HepG2 (cell line): ENCODE results near the gene DHRS12. TPM values are rescaled to one million over a fixed set of nuclear protein-coding genes. Genes with fewer than 3 reads are reported as not detected.
A peak's percentile ranks its signal among the peaks of the same experiment; 100 is the strongest.

Experiments used
- GABPB1 ChIP-seq: IDR thresholded peaks from 2 replicates; pipeline ENCODE4 v1.6.1; 2016; ENCODE audit warnings: mild to moderate bottlenecking, missing genetic modification reagents, moderate library complexity, missing compliant biosample characterization
- HNRNPL ChIP-seq: fragments of 200-400 bp; formaldehyde crosslinking; IDR thresholded peaks from 2 replicates; pipeline ENCODE4 v1.6.1; 2017; ENCODE audit warnings: mild to moderate bottlenecking, low read depth, low read length
- KDM5B ChIP-seq: sonication (generic); formaldehyde crosslinking; IDR thresholded peaks from 2 replicates; pipeline ENCODE4 v1.4.0; 2020; ENCODE audit warnings: missing genetic modification reagents, mild to moderate bottlenecking, borderline replicate concordance
- KLF16 ChIP-seq, 2 experiments: sonication (generic) in 1 of 2; formaldehyde crosslinking in 1 of 2; IDR thresholded peaks; 2 replicates each; pipeline versions ENCODE4 v1.6.1 to v1.8.0; 2016 to 2023; ENCODE audit warnings: missing genetic modification reagents in 2 of 2, missing compliant biosample characterization in 1 of 2
- NRL ChIP-seq: sonication (generic); formaldehyde crosslinking; IDR thresholded peaks from 2 replicates; pipeline ENCODE4 v1.5.0; 2020; ENCODE audit warnings: missing genetic modification reagents, mild to moderate bottlenecking, moderate library complexity, borderline replicate concordance
- PHB2 ChIP-seq: fragments of 450-650 bp; IDR thresholded peaks from 2 replicates; pipeline ENCODE4 v1.6.1; 2018; ENCODE audit not compliant: partially characterized antibody
- SAFB2 ChIP-seq: sonication (generic); formaldehyde crosslinking; IDR thresholded peaks from 2 replicates; pipeline ENCODE4 v1.5.1; 2020; ENCODE audit warnings: missing genetic modification reagents, low read depth, mild to moderate bottlenecking, borderline replicate concordance
- ZNF383 ChIP-seq: sonication (generic); formaldehyde crosslinking; IDR thresholded peaks from 2 replicates; pipeline ENCODE4 v1.4.0; 2020; ENCODE audit warnings: missing genetic modification reagents, mild to moderate bottlenecking, borderline replicate concordance
- ZNF674 ChIP-seq: sonication (generic); formaldehyde crosslinking; IDR thresholded peaks from 2 replicates; pipeline ENCODE4 v1.5.0; 2020; ENCODE audit warnings: low read depth, mild to moderate bottlenecking, missing genetic modification reagents
- ZNF720 ChIP-seq: sonication (generic); formaldehyde crosslinking; IDR thresholded peaks from 2 replicates; pipeline ENCODE4 v1.4.0; 2020; ENCODE audit warnings: missing genetic modification reagents
- ZNF75D ChIP-seq: sonication (generic); formaldehyde crosslinking; IDR thresholded peaks from 2 replicates; pipeline ENCODE4 v1.8.1; 2023; ENCODE audit warnings: missing genetic modification reagents, mild to moderate bottlenecking, borderline replicate concordance
- polyA plus RNA-seq, 8 experiments: library from polyadenylated mRNA; depleted of rRNA in 3 of 8; stranded (reverse) in 7 of 8; unstranded in 1 of 8; fragments of >200 nt; fragmentation: Illumina TruSeq in 4 of 8; extraction: Trizol in 4 of 8; gene quantifications; 2 replicates each; pipeline versions ENCODE4 v1.2.1 to v1.2.3, GENCODE V29; 2011 to 2016; ENCODE audit warnings: low read depth in 4 of 8, missing spikeins in 1 of 8, mixed read lengths in 1 of 8; ENCODE audit not compliant: insufficient read depth in 1 of 8
- total RNA-seq, 5 experiments: library from RNA; depleted of rRNA; stranded (reverse); fragments of >200 nt; fragmentation: Illumina TruSeq; extraction: Trizol; gene quantifications; 2 replicates each; pipeline ENCODE4 v1.2.3, GENCODE V29; 2016; ENCODE audit warnings: low read depth in 1 of 5
- TF ChIP-seq, protein P1 (sequence below): sonication (generic); formaldehyde crosslinking; IDR thresholded peaks from 2 replicates; pipeline ENCODE4 v1.4.0; 2020; ENCODE audit warnings: missing genetic modification reagents
- TF ChIP-seq, protein P2 (sequence below): sonication (generic); formaldehyde crosslinking; IDR thresholded peaks from 2 replicates; pipeline ENCODE4 v1.5.1; 2020; ENCODE audit warnings: mild to moderate bottlenecking, moderate library complexity, missing genetic modification reagents
- TF ChIP-seq, protein P3 (sequence below): IDR thresholded peaks from 2 replicates; pipeline ENCODE4 v1.6.1; 2016; ENCODE audit warnings: low read depth
- TF ChIP-seq, protein P4 (sequence below): sonication (generic); formaldehyde crosslinking; IDR thresholded peaks from 2 replicates; pipeline ENCODE4 v1.5.0; 2020; ENCODE audit warnings: mild to moderate bottlenecking, missing genetic modification reagents, borderline replicate concordance
- TF ChIP-seq, protein P5 (sequence below): sonication (generic); formaldehyde crosslinking; conservative IDR thresholded peaks from 2 replicates; pipeline ENCODE4 v1.4.0; 2020; ENCODE audit warnings: missing genetic modification reagents

The DHRS12 gene
- total and polyA plus RNA-seq, 2 of the 13 experiments (the other 11 are each of a cell fraction or from before 2014, with no cell fraction given), result 7.2 to 8.4 TPM

DNA sequence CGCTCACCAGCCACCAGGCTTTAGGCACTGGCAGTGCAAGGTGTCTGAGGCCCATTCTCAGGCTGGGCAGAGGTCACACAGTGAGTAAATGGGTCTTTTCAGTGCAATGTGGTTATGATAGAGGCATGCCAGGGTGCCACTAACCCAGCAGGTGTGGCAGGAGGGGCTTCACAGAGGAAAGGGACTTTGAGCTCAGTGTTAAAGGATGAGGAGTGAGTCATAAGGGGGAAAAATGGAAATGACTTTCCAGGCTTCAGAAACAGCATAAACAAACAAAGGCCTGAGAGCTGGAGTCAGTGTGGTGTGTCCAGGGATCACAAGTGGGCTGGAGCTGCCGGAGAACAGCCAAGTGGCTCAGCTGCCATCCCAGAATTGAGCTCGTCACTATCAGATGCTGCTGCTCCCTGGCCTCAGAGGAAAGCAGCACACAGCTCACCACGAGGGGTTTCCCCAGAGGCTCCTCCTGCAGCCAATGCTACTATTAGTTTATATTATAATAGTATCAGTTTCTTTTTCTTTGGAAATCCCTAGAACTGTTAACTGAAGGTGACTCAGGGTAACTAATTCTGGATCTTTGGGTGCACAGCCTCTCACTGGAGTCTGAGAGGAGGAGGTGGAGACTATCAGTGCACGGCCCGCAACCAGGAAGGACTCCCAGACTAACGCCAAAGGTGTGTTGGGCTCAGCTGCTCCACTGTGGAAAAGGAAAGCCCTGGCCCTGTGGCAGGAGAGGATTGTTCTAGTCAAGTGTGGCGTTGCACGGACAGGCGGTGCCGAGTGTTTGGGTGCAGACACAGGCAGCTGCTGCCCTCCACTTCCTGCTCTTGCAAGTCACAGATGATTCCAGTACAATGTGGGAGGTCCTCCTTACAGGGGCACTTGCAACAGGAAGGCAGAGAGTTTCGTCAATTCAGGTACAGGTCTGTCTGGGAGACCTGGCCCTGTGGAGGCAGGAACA, 39.5 kb downstream of the DHRS12 start (continued):
- TF ChIP-seq, protein P1, sequence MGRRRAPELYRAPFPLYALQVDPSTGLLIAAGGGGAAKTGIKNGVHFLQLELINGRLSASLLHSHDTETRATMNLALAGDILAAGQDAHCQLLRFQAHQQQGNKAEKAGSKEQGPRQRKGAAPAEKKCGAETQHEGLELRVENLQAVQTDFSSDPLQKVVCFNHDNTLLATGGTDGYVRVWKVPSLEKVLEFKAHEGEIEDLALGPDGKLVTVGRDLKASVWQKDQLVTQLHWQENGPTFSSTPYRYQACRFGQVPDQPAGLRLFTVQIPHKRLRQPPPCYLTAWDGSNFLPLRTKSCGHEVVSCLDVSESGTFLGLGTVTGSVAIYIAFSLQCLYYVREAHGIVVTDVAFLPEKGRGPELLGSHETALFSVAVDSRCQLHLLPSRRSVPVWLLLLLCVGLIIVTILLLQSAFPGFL (CRISPR knock-in tag), result no peak
- TF ChIP-seq KDM5B (CRISPR knock-in tag) (no peak), HNRNPL (peak; percentile 92), NRL (CRISPR knock-in tag) (no peak), SAFB2 (CRISPR knock-in tag) (no peak), ZNF75D (CRISPR knock-in tag) (no peak), KLF16 (CRISPR knock-in tag; IDR thresholded peaks at IDR 0.05) (peak in 1 of 2 experiments; percentile 45; a peak in 1 of 4 replicates), ZNF720 (CRISPR knock-in tag) (no peak), ZNF674 (CRISPR knock-in tag) (no peak), GABPB1 (CRISPR knock-in tag) (0 out of 2 replicates have a peak, but pooled peaks have one; percentile 5), PHB2 (no peak), ZNF383 (CRISPR knock-in tag) (0 out of 2 replicates have a peak, but pooled peaks have one; percentile 69)
- TF ChIP-seq, protein P2, sequence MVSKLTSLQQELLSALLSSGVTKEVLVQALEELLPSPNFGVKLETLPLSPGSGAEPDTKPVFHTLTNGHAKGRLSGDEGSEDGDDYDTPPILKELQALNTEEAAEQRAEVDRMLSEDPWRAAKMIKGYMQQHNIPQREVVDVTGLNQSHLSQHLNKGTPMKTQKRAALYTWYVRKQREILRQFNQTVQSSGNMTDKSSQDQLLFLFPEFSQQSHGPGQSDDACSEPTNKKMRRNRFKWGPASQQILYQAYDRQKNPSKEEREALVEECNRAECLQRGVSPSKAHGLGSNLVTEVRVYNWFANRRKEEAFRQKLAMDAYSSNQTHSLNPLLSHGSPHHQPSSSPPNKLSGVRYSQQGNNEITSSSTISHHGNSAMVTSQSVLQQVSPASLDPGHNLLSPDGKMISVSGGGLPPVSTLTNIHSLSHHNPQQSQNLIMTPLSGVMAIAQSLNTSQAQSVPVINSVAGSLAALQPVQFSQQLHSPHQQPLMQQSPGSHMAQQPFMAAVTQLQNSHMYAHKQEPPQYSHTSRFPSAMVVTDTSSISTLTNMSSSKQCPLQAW (CRISPR knock-in tag), result peak; percentile 49; the same call in 1 of the 2 replicates
- TF ChIP-seq, protein P3, sequence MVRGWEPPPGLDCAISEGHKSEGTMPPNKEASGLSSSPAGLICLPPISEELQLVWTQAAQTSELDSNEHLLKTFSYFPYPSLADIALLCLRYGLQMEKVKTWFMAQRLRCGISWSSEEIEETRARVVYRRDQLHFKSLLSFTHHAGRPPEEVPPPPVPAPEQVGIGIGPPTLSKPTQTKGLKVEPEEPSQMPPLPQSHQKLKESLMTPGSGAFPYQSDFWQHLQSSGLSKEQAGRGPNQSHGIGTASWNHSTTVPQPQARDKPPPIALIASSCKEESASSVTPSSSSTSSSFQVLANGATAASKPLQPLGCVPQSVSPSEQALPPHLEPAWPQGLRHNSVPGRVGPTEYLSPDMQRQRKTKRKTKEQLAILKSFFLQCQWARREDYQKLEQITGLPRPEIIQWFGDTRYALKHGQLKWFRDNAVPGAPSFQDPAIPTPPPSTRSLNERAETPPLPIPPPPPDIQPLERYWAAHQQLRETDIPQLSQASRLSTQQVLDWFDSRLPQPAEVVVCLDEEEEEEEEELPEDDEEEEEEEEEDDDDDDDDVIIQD (CRISPR knock-in tag), result peak; percentile 83; the same call in 1 of the 2 replicates
- TF ChIP-seq, protein P4, sequence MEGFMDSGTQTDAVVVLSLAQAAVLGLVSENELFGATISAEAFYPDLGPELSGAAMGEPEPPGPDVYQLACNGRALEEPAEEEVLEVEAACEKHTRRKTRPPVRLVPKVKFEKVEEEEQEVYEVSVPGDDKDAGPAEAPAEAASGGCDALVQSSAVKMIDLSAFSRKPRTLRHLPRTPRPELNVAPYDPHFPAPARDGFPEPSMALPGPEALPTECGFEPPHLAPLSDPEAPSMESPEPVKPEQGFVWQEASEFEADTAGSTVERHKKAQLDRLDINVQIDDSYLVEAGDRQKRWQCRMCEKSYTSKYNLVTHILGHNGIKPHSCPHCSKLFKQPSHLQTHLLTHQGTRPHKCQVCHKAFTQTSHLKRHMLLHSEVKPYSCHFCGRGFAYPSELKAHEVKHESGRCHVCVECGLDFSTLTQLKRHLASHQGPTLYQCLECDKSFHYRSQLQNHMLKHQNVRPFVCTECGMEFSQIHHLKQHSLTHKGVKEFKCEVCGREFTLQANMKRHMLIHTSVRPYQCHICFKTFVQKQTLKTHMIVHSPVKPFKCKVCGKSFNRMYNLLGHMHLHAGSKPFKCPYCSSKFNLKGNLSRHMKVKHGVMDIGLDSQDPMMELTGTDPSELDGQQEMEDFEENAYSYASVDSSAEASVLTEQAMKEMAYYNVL (CRISPR knock-in tag), result no peak
- TF ChIP-seq, protein P5, sequence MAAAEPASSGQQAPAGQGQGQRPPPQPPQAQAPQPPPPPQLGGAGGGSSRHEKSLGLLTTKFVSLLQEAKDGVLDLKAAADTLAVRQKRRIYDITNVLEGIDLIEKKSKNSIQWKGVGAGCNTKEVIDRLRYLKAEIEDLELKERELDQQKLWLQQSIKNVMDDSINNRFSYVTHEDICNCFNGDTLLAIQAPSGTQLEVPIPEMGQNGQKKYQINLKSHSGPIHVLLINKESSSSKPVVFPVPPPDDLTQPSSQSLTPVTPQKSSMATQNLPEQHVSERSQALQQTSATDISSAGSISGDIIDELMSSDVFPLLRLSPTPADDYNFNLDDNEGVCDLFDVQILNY (CRISPR knock-in tag), result no peak
